Activated naive CD4-positive, alpha-beta T cell (primary cell): ENCODE measurements around the gene TXN.
"Not testable (repeated sequence)": the region's sequence is repeated elsewhere in the genome, so short reads cannot be mapped to it uniquely, and the experiment has no call there.

ENCODE experiments used
- DNase-seq, 4 experiments: peaks; one replicate each; lab custom pipeline; 2025; lab: John Stamatoyannopoulos, UW

The TXN gene

DNA sequence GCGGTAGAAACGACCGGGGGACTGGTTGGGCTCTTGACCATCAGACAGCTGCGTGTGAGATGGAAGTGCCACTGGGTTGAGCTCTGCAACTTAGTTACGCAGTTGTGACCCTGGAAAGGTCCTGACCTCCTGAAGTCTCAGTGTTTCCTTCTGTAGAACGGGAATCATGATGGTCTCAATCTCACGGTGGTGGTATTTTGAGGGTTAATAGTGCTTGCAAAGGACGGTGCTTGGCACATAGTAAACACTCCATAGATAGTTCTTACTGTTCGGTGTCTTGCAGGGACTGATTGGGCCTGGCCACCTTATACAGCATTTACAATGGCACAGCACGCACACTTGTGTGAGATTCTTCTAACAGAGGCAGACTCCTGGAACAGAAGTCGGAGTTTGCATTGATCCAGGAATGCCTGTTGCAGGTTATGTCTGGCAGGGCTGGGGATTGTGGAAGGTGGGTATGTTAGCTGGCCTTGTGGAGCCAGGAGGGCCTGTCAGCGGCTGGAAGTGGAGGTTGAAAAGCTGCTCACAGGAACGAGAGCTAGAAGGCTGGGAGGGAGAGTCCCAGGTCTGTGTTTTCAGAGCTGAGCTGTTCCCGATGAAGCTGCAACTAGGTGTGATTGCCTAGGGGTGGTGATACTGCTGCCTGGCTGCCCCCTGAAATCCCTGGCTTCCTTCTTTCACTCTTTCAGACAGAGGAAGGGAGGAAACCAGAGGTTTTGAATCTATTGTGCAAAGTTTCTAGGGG lies 962 bp upstream of the TXN start:
- no peak for DNase-seq

GRCh38 chr9:110255463-110256379 lies 586 bp downstream of the TXN start:
- DNase-seq, result peak in 3 of 4 experiments; percentile 24 to 35 (median 26)

GRCh38 chr9:110255034-110255462 lies 1.3 kb downstream of the TXN start:
- peak in 1 of 4 experiments; percentile 2 for DNase-seq

DNA sequence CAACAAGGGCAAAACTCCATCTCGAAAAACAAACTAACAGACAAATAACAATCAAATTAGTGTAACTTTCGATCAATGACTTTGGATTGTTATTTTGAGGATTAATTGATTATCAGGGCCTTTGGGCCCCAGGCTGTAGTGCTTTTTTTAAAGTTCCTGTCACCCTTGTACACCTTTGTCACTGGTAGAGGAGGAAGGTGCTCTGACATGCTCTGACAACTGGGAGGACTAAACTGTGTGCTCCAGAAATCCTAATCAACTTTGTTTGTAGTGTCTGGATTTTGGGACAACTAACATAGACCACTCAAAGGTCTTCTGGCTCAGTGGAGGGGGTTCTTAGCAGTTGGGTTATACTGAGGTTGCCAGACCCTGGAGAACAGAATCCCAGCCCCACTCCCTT lies 1.8 kb downstream of the TXN start:
- DNase-seq, result no peak

GRCh38 chr9:110252509-110253139 lies 3.7 kb downstream of the TXN start:
- no peak for DNase-seq

- not testable (repeated sequence) for DNase-seq
These were observed 4.5 kb downstream of the TXN start for GRCh38 chr9:110251770-110252169.

- no peak for DNase-seq
These were observed 5.1 kb downstream of the TXN start for GRCh38 chr9:110251212-110251611.

GRCh38 chr9:110249603-110250002 lies 6.7 kb downstream of the TXN start:
- DNase-seq, result no peak

- DNase-seq, result no peak
These were observed 7.9 kb downstream of the TXN start for GRCh38 chr9:110248361-110248760.

- DNase-seq, result no peak
These were observed 10.1 kb downstream of the TXN start for GRCh38 chr9:110246214-110246613.

GRCh38 chr9:110244616-110245015 lies 11.7 kb downstream of the TXN start:
- DNase-seq, result no peak

GRCh38 chr9:110241858-110242321 lies 14.4 kb downstream of the TXN start:
- DNase-seq, result no peak

- DNase-seq, result no peak
These were observed 14.9 kb downstream of the TXN start for GRCh38 chr9:110241260-110241857.

DNA sequence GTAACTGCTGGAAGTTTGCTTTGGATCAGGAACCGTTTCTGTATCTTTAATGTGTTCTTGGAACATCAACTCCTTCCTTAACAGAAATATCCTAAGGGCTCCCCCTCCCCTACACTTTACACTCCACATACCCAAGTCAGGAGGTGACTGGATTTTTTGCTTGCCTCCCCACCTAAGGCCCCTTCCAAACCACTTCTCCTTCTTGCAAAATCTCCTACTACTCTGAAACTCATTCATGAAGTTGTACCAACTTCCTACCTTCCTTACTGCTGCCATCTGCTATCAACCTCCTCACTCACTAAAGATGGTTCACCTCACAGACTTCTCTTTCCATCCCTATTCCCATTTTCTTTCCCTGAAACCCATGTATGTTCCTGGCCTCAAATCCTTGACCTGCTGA lies 16.1 kb downstream of the TXN start:
- DNase-seq, result no peak

GRCh38 chr9:110228321-110228720 lies 28.0 kb downstream of the TXN start:
- no peak for DNase-seq

DNA sequence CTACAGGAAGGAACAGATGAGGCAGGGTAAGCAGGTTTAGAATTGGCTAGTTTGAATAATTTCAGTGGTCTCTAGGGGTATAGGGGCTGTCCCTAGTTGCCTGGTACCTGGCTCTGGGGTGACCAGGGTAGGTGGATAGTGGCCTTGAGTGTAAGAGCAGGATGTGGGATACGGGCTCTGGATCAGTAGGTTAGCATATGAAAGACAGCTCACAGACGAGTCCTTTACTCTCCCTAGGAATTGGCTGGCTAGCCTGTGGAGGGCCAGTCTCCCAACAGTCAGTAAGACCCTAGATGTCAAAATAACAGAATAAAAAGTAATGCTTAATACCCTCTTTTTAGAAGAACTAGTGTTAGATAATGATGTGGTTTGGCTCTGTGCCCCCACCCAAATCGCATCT lies 31.7 kb downstream of the TXN start:
- no peak for DNase-seq

GRCh38 chr9:110220809-110221208 lies 35.5 kb downstream of the TXN start:
- no peak for DNase-seq

DNA sequence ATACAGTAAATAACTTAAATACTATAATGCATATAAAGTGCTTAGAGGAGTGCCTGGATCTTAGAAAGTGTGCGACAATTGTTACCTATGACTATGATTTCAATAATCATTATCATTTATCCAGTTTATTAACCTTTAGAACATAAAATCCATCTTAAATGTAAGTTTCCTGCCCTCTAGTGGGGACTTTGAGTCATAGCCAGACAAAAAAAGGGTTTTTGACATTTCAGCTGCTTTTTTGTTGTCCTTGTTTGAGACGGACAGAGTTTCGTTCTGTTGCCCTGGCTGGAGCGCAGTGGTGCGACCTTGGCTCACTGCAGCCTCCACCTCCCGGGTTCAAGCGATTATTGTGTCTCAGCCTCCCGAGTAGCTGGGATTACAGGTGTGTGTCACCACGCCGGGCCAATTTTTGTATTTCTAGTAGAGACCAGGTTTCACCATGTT lies 38.6 kb downstream of the TXN start:
- no peak for DNase-seq

- DNase-seq, result no peak
These were observed 41.5 kb downstream of the TXN start for GRCh38 chr9:110214586-110215355.

DNA sequence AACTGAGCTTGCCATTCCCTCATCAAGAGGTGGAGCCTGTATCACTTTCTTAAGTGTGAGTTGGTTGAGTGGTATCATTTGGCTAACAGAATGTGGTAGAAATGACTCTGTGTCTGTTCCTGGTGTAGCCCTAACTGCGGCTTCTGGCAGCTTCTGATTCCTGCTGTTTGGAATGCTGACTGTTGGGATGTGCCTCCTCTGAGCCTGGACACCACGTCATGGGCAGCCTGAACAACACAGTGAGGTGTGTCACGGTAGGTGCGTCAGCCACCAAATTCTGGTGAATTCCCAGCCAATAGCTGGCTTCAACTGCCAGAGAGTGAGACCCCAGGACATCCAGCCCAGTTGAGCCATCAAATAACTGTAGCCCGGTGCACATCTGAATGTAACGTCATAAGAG lies 42.2 kb downstream of the TXN start:
- no peak for DNase-seq

DNA sequence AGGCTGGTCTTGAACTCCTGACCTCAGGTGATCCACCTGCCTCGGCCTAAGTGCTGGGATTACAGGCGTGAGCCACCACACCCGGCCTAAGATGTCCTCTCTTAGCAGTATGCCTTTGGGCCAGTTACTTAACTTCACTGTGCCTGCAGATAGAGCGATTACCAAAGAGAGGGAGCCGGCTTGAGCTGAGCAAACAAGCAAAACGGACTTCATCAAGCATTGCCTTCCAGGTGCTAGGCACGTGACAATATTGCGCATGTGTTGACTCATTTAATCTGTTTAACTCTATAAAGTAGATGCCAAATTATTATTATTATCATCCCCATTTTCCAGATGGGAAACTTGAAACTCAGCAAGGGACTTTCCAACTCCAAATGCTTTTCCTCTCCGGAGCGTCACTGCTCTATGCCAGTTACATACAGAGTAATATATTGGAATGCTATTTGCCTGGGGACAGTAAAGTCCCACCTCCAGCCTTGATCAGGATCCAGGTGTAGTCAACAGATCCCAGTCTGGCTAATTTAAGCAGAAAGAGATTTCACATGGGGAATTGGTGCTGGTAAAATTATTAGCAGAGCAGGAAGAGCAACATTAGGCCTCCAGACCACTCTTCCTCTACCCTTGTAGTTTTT lies 42.8 kb downstream of the TXN start:
- DNase-seq, result no peak
